Measurements from ENCODE around the gene MTUS2.
A peak's percentile ranks its signal among the peaks of the same experiment; 100 is the strongest.
"Not testable (repeated sequence)": the region's sequence is repeated elsewhere in the genome, so short reads cannot be mapped to it uniquely, and the experiment has no call there.

The MTUS2 gene

DNA sequence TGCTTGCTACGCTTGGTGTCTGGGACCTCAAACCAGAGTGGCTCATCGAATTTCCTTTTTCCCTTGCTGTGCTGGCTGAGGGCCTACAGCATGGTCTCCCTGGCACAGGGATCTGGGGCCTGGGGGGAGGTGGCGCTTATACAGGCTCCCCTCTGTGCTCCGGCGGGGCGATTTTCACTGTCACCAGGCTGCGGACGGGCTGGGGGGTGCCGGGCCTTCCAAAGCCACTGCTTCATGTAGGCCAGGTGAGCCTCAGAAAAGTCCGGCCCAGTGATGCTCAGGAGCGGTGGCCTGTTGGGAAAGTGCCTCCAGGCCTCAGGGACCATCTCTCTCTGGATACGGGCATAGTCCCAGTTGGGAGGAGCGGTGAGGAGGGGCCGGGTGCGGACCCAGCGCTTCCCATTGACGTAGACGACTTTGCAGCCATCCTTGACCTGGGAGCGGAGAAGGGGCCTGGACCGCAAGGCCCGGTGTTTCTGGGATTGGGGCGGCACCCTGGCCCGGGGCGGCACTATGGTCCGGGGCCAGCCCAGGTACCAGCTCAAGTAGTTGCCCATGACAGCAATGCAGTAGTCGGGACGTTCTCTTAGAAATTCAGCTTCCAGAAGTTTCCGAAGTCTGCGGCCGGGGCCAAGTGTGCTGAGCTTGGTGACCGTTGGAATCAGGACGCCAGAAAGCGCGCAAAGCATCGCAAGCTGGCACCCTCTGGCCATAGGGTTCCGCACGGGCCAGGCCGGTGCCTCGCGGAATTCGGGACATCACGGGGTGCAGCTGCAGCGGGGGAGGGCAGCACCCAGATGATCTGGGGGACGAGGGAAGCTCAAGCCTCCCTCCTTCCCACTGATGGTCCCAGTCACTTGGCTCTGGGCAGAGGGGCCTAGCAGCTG is 519.5 kb downstream of the MTUS2 start:
- no peak for DNase-seq

DNA sequence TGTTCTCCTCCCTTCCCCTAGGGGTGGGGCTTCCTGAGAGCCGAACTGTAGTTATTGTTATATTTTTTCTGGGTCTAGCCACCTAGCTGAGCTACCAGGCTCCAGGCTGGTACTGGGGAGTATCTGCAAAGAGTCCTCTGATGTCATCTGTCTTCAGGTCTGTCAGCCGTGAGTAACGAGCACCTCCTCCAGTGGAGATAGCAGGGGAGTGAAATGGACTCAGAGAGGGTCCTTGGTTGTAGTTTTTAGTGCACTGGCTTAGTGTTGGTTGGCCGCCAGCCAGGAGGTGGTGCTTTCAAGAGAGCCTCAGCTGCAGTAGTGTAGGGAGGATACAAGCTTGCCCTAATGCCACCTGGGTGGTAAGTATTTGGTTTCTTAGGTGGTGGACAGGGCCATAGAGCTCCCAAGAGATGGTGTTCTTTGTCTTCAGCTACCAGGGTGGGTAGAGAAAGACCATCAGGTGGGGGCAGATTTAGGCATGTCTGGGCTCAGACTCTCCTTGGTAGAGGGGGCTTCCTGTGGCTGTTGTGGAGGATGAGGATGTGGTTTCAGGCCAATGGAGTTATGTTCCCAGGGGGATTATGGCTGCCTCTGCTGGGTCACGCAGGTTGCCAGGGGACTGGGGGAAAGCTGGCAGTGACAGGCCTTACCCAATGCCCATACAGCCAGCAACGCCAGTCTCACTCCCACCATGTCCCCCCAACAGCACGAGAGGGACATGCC is 525.9 kb downstream of the MTUS2 start:
- not testable (repeated sequence) for DNase-seq

DNA sequence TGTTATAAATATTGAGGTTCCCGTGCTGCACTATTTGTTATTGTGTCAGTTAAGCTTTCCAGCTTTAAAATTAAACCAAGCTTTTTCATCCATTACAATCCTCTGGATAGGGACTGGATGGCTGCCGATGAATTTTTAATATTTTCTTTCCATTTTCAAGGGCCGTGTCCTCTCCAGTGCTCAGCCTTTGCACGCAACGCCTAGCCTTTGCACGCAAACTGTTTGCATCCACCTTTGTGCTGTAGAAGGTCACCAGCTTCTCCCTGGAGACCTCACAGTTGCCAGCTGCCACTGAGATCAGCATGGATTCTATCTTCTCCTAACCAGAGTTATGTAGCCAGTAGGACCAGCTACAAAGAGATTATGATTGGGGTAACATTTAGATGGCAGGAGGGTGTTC is 534.9 kb downstream of the MTUS2 start:
- DNase-seq = no peak

DNA sequence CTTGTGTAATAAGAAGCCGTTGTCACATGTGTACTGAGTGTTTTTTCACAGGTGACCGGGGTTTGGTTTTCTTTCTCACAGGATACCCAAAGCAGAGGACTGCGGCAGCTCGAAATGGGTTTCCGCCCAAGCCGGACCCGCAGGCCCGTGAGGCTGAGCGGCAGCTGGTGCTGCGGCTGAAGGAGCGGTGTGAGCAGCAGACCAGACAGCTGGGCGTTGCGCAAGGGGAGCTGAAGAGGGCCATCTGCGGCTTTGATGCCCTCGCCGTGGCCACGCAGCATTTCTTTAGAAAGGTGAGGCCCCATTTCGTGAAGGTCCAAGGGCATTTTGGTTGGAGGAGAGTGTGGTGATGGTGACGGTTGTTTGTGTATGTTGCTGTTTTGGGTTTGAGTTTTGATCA is 539.0 kb downstream of the MTUS2 start:
- no peak for DNase-seq

DNA sequence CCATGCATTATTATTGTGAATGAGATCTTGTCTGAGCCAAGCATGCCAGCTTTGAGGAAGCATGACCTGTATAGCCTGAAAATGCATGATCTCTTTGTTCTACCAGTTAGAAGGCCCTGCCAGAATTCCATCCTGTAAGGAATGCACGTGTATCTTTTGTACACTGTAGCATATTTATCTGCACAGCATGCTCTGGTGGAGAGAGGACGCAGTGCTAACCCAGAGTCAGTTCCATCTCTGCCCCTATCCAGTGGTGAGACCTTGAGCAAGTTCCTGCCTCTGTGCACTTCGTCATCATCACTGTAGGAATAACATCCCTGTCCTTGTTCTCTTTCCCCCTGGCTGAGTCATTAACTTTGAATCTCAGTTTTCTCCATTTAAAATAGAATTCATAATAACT is 541.6 kb downstream of the MTUS2 start:
- no peak for DNase-seq

DNA sequence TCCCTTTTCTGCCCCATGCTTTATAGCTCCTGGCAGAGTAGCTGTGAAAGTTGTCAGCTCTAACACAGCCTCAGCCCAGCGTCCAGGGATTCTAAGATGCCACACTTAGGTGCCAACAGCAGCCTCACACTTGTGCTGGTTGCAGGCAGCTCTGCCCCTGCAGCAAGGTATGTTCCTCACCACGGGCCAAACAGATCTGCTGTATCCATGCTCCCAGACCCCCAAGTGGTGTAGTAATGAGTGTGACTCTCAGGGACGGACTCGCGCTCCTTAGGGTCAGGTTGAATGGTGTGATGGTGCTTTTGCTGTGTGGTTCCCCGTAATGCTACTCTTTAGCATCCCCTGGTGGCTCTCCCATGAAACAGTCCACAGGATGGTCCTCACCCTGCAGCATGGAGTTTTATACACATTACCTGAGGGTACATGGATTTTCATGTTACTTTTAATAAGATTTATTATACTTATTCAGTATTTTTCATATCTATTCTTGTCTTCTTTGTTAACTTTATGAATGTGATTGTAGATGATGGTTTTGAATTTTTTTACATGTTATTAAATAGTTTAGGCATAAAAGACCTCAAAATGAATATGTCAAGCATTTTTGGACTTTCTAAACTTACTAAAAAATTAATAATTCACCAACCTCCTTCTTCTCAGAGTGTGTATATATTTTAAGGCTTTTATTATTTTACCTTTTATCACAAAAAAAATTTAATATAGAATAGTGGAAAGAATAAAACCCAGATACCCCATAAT is 542.9 kb downstream of the MTUS2 start:
- peak in 1 of 5 experiments; percentile 50 for DNase-seq

DNA sequence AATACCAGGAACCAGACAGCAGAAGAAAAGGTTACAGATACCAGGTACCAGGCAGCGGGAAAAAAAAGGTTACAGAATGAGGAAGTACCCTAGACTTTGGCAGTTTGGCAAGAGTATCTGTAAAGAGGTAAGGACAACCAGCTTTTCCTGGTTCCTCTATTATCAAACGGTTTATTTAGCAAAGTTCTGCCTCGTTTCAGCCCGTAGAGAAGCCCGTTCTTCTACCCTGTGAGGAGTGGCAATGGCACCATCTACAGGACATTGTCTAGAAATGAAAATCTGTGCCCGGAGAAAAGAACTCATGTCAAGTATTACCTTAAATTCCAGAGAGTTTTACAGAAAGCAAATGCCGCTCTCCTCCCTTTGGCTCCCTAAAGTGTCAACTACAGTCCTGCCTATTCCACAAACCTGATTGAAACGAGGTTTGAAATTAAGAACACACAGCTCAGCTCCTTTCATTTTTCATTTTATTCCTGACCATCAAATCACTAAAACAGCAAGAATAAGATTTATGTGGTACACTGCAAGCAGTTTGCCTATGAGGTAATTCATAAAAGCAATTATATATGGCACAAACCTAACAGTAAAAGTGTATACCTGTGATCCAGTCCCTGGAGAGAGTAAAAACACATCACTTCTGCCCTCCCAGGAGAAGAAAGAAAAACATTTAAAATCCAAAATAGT is 549.1 kb downstream of the MTUS2 start:
- peak in 1 of 5 experiments; percentile 28 for DNase-seq

DNA sequence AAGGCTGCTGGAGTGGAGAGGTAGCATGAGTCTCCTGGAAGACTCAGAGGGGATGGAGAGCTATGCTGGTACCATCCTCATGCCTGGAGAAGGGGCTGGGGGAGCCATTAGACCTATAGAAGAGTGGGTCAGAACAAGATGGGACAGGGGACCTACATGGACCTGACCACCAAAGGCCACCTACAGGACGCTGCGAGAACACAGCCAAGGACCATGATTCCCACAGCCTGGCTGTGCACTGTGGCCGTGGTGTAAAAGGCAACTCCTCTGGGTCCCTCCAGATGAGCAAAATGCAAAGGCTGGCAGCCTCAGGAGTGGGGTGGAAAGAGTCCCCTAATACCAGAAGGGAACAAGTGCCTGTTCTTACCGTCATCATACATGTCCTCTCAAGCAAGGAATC is 559.1 kb downstream of the MTUS2 start:
- DNase-seq = no peak

DNA sequence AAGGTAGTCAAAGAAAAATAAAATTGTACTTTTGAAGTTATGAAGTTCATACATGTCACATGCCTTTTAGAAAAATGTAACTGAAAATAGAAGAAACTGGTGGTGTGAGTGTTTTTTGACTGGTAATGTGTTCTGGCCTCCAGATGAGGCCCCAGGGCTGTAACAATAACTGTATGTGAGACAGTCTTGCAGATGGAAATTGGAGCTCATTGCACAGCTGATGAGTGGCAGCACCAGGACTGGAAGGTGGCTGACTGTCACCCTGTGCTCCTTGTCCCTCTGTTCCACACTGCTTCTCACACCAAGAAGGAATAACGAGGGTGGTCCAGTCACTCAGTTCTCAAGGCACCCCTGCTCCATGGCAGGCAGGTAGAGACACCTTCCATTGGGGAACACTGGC is 559.7 kb downstream of the MTUS2 start:
- DNase-seq = no peak

DNA sequence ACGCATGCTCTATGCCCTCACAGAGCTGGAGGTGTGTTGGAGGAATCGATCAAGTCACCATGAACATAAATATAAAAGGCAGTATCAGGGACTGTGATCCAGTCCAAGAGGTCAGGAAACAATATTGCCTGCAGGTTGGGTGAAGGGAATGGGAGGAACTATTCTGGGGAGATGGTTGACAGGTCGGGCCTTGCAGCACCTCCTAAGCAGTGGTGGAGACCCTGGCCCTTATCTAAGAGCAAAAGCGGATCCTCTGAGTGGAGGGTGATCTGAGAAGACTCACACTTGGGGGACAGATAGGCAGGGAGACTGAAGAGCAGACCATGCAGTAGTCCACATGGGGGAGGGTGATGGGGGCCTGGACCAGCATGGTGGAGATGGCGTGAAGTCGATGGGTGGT is 561.9 kb downstream of the MTUS2 start:
- DNase-seq = no peak

DNA sequence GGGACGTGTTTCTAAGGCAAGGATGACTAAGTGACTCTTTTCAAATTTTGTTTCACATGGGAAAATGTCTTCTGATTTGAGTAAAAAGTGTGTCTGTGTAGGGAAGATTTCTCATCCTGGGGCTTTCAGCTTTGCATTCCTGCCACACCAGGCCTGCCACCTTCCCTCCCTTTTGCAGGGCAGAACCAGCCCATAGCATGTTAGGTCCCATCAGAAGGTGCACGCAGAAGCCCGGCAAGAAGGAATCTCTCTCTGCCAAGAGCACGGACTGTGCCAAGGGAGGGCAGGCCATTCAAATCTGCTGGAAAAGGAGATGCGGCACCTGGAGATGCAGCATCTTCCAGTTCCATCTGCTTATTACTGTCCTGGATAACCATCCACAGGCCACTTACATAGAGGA is 563.3 kb downstream of the MTUS2 start:
- DNase-seq = no peak

DNA sequence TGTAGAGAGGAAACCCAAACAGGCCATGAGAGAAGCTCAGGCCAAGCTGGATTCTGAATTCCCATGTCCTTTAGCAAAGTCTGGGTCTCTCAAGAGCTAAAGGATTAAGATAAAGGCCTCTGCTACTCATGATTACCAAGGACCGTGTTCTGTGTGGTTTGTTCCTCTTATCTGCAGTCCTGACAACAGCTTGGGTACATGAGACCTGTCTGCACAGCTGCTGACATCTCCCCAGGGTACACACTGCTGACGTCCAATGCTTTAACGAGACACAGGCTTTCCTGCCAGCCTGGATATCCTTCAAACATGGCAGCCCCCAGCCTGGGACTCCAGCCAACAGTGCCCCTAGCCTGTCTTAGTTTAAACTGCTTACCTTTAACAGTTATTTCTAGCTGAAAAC is 564.3 kb downstream of the MTUS2 start:
- no peak for DNase-seq

DNA sequence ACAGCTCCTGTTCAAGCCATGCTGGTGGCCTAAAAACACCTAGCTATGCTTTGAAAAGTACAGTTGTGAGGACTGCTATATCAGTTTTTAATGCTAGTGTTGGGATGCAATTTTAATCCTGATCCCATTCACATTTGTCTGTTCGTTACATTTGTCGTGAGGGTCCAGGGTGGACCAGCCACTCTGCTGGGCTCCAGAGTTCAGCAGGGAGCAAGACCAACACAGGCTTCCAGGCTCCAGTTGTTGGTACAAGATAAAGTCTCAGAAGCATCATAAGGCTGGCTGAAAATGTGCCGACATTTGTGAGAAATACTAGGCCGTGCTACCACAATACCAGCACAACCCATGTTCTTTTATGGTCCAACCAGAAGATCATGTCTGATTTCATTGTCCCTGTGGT is 564.7 kb downstream of the MTUS2 start:
- no peak for DNase-seq

DNA sequence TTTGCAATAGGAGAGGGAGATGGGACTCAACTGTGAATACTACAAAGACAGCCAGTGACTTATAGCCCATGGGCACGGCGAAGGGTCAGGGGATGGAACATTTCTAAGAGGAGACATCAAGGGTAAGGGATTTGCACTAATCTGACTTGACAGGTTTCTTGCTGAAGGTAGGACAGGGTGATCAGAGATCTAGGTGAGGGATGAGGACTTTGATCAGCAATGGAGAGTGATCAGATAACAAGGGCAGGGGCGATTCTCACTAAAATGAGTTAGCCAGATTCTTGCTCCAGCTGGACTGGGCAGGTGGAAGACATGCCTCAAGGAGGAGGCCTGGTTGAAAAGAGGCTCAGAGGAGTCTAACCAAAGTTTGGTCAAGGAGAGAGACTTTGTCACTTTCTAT is 566.1 kb downstream of the MTUS2 start:
- no peak for DNase-seq

DNA sequence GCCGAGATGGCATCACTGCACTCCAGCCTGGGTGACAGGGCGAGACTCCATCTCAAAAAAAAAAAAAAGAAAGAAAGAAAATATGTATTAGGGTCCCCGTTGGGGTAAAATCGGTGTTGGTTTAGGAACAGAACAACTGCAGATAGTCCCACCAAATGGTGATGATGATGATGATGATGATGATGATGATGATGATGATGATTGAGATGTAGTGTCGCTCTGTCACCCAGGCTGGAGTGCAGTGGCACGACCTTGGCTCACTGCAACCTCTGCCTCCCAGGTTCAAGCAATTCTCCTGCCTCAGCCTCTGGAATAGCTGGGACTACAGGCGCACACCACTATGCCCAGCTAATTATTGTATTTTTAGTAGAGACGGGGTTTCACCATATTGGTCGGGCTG is 570.5 kb downstream of the MTUS2 start:
- DNase-seq = not testable (repeated sequence)

DNA sequence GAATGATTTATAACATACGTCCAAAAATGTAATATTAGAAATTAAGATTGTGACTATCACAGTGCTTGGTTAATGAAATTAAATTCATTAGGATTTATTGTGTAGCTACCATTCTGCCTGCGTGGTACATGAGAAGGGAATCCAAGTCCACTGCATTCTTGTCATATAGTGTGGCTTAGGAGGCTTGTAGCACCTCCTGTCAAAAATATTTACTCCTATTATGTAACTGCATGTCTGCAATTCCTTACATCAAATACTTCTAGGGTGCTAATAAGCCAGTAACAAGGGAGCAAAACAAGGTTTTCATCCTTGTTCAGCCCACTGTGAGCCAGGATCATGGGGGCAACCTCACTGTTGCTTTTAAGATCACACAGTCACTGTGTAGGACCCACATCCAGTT is 576.3 kb downstream of the MTUS2 start:
- DNase-seq = no peak

DNA sequence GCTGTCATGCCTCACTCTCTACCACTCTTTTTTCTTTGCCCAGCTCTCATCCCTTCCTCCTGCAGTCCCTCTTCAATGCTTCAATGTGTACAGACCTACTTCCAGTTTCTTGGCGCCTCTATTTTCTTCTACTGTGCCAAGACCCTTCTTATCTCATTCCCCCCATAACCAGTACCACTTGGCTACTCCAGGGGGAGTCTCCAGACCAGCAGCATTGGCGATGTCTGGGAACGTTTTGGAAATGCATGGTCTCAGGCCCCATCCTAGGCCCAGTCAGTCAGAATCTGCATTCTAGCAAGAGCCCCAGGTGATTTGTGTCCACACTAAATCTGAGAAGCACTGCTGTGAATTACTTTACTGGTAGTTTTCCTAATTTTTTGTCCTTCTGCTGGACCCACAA is 577.1 kb downstream of the MTUS2 start:
- DNase-seq = no peak

DNA sequence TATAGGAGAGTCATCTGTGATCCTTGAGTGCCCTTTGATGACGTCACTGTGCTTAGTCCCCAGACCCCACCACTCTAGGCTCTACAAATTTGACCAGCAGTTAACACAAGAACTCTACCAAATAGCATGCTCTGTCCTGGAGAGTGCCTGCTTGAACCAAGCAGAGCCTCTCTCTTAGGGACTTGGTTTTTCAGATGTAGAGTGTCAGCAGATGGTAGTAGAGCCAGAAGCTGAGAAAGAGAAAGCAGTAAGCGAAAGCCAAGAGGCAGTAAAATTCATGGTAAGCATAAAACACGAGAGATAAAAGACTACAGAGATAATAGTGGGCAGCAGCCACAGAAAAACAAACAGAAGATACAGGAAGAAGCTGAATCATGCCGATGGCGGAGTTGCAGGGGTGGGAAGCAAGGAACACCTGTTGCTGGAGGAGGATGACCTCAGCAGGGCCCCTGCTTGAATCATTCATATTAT is 582.1 kb downstream of the MTUS2 start:
- DNase-seq = no peak

DNA sequence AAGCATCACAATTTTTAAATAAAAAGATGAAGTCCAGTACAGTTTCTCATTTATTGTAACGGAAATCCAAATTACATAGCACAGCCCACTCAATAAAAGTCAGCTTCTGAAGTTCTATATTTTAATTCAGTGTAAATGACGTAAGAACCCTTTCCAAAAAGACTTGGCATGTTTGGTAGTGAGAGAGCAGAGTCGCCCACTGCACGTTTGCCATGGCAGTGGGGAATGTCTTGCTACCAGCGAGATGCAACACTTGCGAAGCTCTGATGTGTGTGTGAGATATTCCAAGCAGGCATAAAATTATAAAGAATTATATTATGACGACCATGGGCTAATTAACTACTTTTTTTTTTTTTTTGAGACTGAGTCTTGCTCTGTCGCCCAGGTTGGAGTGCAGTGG is 585.3 kb downstream of the MTUS2 start:
- DNase-seq = no peak

DNA sequence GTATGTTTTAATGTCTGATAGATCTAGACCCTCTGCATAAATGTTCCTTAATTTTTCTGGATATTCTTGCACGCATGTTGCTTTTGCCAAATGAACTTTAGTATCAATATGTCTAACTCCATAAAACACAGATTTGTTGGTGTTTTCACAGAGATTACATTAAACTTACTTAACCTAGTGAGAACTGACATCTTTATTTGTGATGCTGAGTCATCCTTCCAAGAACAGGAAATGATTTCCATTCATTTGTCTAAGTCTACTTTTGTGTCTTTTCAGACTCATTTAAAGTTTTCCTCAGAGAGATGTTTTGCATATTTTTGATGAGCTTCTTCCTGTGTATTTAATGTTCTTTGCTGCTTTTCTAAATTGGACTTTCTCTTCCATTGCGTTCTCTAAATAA is 591.3 kb downstream of the MTUS2 start:
- no peak for DNase-seq

DNA sequence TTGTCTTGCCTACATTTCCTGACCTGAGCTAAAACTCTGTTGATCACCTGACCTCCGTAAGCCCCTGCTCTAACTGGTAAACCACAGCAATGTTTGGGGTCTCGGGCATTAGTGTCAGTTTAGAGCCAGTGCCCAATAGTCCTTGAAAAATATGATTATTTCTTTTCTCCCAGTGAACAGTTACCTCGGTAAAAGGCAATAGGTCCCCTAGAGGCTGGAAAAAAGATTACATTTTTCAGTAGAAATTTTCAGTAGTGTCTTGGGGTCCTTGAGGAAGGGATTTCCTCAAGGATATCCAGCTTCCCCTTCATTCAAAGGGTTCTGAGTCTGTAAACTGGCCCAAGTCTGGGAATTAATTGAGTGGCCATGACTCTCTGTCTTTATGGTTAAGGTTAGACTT is 597.9 kb downstream of the MTUS2 start:
- DNase-seq = no peak

DNA sequence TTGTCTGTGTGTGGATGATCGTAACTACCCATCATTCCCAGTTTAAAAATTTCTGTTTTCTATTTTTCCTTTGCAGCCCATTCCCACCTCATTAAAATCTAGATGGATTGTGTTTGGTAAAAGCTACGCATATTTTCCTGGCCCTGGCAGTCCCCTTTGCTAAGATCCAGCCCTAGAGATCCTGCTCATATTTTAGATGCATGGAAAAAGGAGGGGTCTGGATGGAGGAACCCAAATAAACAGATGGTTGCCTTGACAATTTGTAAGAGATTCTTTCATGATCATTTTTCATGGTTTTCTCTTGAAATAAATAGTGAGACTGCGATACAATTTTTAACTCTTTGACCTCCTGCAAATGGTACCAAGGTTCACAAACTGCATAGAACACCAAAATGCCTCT is 601.0 kb downstream of the MTUS2 start:
- no peak for DNase-seq

DNA sequence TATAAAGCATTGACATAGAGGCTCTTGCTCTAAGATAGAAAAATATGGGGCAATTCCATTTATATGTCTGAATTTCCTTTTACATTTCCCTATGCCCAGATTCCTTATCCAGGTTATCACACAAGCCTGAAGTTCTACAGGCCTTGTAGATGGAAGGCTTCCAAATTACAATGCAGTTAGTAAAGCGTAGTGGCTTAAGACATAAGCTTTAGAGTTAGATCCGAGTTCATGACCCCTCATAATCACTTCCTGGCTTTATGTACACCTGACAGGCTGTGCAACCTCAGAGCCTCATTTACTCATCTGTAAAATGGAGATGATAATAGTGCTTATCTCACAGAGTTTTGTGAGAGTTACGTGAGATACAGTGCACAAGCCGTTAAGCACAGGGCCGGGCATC is 601.9 kb downstream of the MTUS2 start:
- DNase-seq = no peak
